ENCODE measurements around the gene ESPN. TPM values are rescaled to one million over a fixed set of nuclear protein-coding genes. Genes with fewer than 3 reads are reported as not detected.

ESPN gene
- total and polyA plus RNA-seq, 2 of the 8 experiments (the other 6 are each of a cell fraction or from before 2014, with no cell fraction given) = 5.2 to 16.3 TPM

- TF ChIP-seq CHD7 (IDR thresholded peaks at IDR 0.05; ENCODE audit: insufficient replicate concordance, low read length) = no peak
- TF ChIP-seq CTBP2 (IDR thresholded peaks at IDR 0.05; ENCODE audit: borderline replicate concordance, insufficient read depth, insufficient read length, low read length) = no peak
- TF ChIP-seq TCF12 (IDR thresholded peaks at IDR 0.05; ENCODE audit: low read depth, low read length) = no peak
- no peak for TF ChIP-seq POU5F1 (IDR thresholded peaks at IDR 0.05; ENCODE audit: low read depth, low read length)
- TF ChIP-seq MAFK (IDR thresholded peaks at IDR 0.05; ENCODE audit: low read depth, low read length) = no peak
- no peak for TF ChIP-seq E2F6 (IDR thresholded peaks at IDR 0.05)
- no peak for TF ChIP-seq GTF2F1 (IDR thresholded peaks at IDR 0.05; ENCODE audit: borderline replicate concordance, low read depth, low read length)
- TF ChIP-seq SP2 (IDR thresholded peaks at IDR 0.05; ENCODE audit: low read length) = no peak
- TF ChIP-seq CEBPB (IDR thresholded peaks at IDR 0.05; ENCODE audit: low read depth, low read length) = no peak
- no peak for TF ChIP-seq PHF8 (conservative IDR thresholded peaks at IDR 0.05; ENCODE audit: low read depth, low read length)
- no peak for TF ChIP-seq SIX5 (IDR thresholded peaks at IDR 0.05; ENCODE audit: low read depth, low read length)
- no peak for TF ChIP-seq CHD2 (IDR thresholded peaks at IDR 0.05; ENCODE audit: low read length)
Observed at GRCh38 chr1:6464915-6465314, 40.3 kb downstream of the ESPN start (continued).

Data from H1 (cell line).